GM18507 (cell line): Measurements from ENCODE around the gene PGAM1.
"Not testable (repeated sequence)": the region's sequence is repeated elsewhere in the genome, so short reads cannot be mapped to it uniquely, and the experiment has no call there.

Source experiments
- DNase-seq: peaks from one replicate; pipeline ENCODE4 v3.0.0; 2011; ENCODE audit warnings: low read depth; ENCODE audit not compliant: insufficient read length; ENCODE audit errors: extremely low spot score
- FAIRE-seq: peaks from 2 replicates; lab custom pipeline; 2011; peaks lifted over from hg19 to GRCh38; lab: Jason Lieb, UNC

Gene PGAM1

GRCh38 chr10:97425964-97426775 is at the start of gene PGAM1:
TSS of gene PGAM1 (plus strand) at chr10:97426191. CDS start at chr10:97426308, 117 bp downstream.
- DNase-seq, result peak; percentile 99
- peak; percentile 96 for FAIRE-seq

GRCh38 chr10:97376413-97376812 is 49.6 kb upstream of the PGAM1 start:
- DNase-seq, result no peak
- FAIRE-seq, result no peak

DNA sequence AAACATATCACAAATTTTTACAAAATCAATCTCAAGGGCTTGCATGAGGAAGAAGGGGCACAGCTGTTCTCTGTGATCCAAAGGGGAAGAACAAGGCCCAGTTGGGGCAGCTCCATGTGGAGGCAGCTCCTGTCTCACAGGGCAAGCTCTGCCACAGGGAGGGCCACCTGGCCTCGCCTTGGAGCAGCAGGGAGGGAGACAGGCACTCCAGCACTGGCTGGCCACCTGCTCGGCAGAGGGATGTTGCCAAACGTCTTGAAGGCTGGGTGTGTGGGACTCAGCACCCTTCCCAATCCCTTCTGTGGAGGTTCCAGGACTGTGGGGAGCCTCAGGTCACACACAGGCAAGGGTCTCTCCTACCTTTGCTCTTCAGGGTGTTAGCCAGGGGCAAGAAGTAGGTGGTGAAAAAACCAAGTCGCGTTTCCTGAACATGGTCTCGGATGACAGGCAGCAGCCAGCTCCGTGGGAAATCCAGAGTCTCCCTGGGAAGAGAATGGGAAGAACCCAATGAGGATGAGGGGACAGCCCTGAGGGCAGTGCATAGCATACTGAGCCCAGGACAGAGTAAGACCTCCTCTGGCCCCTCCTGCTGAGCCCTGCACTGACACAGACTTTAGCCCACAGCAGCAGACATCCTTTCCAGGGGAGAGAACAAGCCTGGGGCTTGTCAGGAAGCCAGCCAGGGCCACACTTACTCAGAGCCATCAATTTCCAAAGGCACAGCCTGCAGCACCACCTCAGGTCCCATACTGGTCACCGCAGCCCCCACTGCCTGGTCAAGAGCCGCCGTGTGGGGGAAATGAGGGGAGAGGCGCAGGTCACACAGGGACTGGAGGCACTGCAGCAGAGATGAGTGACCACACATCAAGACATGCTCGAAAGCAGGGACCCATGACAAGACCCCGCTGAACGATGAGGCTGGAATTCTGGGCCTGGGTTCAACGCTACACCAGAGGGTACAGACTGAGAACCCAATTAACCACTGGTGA is 46.8 kb upstream of the PGAM1 start:
- no peak for DNase-seq
- FAIRE-seq, result no peak

DNA sequence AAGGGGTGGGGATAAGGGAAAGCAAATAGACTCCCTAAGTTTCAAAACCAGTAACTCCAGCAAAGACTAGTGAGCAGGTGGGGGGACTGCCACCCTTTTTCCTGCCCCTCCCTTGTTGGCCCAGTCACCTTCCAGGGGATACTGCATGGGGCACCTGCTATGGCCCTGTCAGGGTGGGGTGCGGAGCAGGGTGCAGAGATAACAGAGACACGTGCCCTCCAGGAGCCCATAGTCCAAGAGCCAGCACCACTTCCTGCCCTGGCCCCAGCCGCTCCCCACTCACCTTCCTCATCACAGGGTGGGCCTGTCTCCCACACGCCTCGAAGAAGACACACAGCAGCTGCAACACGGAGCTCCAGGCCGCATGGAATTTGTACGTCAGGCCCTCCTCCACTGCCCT is 45.5 kb upstream of the PGAM1 start:
- FAIRE-seq, result no peak
- DNase-seq, result no peak

DNA sequence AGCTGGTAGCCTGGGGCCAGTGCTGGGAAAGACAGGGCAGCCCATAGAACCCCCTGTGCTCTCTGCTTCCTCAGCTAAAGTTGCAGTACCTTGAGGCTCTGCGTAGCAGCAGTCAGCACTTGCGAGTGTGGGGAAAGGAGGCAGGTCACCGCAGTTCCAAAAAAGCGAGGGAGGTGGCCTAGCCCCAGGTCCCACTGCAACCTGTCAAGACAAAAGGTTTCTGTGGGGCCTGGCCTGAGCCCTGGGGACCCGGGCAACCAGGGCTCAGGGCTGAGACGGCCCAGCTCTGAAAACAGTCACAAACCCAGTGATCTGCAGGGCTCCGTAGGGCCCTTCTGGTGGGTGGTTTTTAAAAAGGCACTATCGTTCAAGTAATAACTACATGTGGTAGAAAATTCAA is 44.4 kb upstream of the PGAM1 start:
- DNase-seq, result no peak
- FAIRE-seq, result no peak

- DNase-seq, result no peak
- FAIRE-seq, result no peak
These were observed 42.8 kb upstream of the PGAM1 start for GRCh38 chr10:97383159-97383558.

DNA sequence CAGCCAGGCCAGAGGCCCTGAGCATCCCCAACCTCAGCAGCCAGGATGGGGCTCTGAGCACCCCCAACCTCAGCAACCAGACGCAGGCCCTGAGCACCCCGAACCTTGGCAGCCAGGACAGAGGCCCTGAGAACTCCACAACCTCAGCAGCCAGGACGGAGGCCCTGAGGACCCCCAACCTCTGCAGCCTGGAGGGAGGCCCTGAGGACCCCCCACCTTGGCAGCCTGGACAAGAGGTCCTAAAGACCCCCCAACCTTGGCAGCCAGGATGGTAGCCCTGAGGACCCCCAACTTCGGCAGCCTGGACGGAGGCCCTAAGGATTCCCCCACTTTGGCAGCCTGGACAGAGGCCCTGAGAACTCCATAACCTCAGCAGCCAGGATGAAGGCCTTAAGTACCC is 41.8 kb upstream of the PGAM1 start:
- no peak for FAIRE-seq
- no peak for DNase-seq

DNA sequence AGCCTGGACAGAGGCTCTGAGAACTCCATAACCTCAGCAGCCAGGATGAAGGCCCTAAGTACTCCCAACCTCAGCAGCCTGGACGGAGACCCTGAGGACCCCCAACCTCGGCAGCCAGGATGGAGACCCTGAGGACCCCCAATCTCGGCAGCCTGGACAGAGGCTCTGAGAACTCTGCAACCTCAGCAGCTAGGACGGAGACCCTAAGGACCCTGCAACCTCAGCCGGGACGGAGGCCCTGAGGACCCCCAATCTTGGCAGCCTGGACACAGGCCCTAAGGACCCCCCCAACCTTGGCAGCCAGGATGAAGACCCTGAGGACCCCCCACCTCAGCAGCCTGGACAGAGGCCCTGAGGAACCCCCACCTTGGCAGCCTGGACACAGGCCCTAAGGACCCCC is 41.4 kb upstream of the PGAM1 start:
- no peak for FAIRE-seq
- no peak for DNase-seq

GRCh38 chr10:97385565-97385964 is 40.4 kb upstream of the PGAM1 start:
- DNase-seq (no peak), FAIRE-seq (no peak)

- FAIRE-seq, result no peak
- no peak for DNase-seq
These were observed 37.8 kb upstream of the PGAM1 start for GRCh38 chr10:97388152-97388551.

DNA sequence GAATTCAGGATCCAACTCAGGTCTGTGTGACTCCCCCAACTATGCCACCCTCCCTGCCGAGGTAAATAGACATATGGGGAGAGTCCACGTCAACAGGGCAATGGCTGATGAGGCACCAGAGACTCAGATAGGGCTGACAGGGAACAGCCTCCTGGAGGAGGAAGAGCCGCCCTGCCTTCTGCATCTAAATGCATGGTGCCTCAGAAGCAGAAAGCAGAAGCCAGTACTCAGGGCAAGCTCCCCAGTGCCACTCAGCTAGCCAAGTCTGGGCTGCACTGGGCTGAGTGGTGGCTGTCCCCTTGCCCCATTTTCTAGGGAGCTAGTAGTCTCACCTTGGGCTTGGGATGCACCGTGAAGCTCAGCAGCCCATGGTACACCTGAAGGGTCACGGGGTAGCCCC is 35.9 kb upstream of the PGAM1 start:
- FAIRE-seq (no peak), DNase-seq (no peak)

GRCh38 chr10:97393034-97393573 is 32.9 kb upstream of the PGAM1 start:
- no peak for DNase-seq
- no peak for FAIRE-seq

GRCh38 chr10:97396056-97396455 is 29.9 kb upstream of the PGAM1 start:
- no peak for DNase-seq
- FAIRE-seq, result no peak

GRCh38 chr10:97399843-97400545 is 26.0 kb upstream of the PGAM1 start:
- DNase-seq (no peak), FAIRE-seq (peak; percentile 61)

DNA sequence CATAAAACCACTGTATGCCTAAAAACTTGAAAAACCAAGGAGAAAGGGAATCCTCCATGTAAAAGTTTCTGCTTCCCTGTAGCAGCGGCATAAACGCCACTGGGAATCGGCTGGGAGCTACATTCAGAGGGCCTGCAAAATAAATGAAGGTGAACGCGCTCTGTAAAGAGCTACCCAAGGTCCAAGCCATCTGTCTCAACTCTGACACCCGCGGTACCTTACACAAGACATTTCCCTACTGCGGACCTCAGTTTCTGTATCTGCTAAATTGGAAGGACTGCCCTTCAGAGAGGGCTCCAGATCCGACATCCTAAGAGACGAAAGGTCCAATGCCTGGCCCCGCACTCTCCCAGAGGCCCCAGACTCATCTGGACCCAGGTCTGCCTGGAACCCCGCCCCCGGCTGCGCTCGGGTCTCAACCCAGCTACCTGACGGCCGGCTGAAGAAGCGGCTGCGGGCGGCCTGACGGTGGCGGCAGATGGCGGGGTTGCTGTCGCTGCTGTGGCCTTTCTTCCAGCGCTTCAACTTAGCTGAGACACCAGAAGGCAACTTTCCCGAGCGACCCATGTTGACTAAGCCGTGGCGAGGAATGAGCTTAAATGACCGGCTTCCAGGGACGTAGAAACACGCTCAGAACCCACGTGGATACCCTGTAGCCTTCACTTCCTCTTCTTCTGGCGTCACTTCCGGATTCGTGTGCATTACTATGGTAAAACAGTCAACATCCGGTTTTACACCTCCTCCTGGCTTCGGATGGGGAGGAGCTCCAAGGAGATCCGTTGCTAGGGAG is 25.1 kb upstream of the PGAM1 start, which contains the start of gene RRP12:
Gene RRP12, minus strand, starts transcription at position 676 of the 790 bp plus-strand sequence. Its CDS starts 109 bp downstream, at position 567.
- DNase-seq (peak; percentile 95), FAIRE-seq (peak; percentile 100)

- FAIRE-seq, result no peak
- DNase-seq, result no peak
These were observed 24.5 kb upstream of the PGAM1 start for GRCh38 chr10:97401455-97401919.

DNA sequence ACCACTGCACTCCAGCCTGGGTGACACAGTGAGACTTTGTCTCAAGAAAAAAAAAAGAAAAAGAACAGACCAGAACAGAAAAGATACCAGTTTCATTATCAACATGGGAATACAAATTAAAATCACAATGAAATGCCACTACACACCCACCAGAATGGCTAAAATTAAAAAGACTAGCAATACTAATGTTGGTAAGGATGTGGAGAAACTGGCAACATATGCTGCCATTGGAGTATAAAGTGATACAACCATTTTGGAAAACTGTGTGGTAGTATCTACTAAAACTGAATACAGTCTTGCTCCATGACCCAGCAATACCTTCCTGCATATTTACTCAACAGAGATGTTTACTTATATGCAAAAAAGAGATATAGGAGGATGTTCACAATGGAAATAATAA is 21.9 kb upstream of the PGAM1 start:
- FAIRE-seq, result no peak

GRCh38 chr10:97406064-97406463 is 19.9 kb upstream of the PGAM1 start:
- DNase-seq (no peak), FAIRE-seq (no peak)

More for the DNA sequence above, 21.9 kb upstream of the PGAM1 start:
- no peak for DNase-seq

DNA sequence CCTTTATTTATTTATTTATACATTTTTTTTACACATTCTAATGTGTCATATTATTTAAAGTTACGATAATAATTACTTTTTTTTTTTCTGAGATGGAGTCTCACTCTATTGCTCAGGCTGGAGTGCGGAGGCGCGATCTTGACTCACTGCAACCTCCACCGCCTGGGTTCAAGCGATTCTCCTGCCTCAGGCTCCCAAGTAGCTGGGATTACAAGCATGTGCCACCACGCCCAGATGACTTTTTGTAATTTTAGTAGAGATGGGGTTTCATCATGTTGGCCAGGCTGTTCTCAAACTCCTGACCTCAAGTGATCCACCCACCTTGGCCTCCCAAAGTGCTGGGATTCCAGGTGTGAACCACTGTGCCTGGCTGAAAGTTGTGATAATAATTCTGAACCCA is 19.5 kb upstream of the PGAM1 start:
- DNase-seq, FAIRE-seq: not testable (repeated sequence)
